Ovary (tissue), 3 donors: ENCODE measurements around the gene APOD.

Experiments used
- CTCF ChIP-seq, 3 donors: fragments of 450-650 bp in 2 of 3; fragments of 200-600 bp in 1 of 3; IDR thresholded peaks; one replicate each; pipeline versions ENCODE4 v1.5.1 to v1.8.0; 2016 to 2022; ENCODE audit warnings: antibody characterized with exemption in 3 of 3, mild to moderate bottlenecking in 1 of 3
- EP300 ChIP-seq: sonication (generic); formaldehyde crosslinking; IDR thresholded peaks from one replicate; pipeline ENCODE4 v1.6.1; 2017; ENCODE audit warnings: antibody characterized with exemption
- POLR2A ChIP-seq: fragments of 450-650 bp; IDR thresholded peaks from one replicate; pipeline ENCODE4 v1.6.1; 2017; ENCODE audit warnings: antibody characterized with exemption, mild to moderate bottlenecking, moderate library complexity
- donor health status: DM: no; HTN: no; CAD: no.

GRCh38 chr3:195532345-195532744, 51.4 kb downstream of the APOD start:
- TF ChIP-seq POLR2A (no peak), CTCF (IDR thresholded peaks at IDR 0.05) (no peak), EP300 (no peak)
